Measurements from ENCODE around the gene PNPLA3. TPM values are rescaled to one million over a fixed set of nuclear protein-coding genes. Genes with fewer than 3 reads are reported as not detected.

The PNPLA3 gene
- polyA plus RNA-seq, 1 of the 3 experiments (the other 2 are of a cell fraction) = 3.2 TPM

GRCh38 chr22:43995057-43995685 lies 71.6 kb downstream of the PNPLA3 start:
- Histone ChIP-seq H3K4me1 (ENCODE audit: control insufficient read depth in 1 of 2, insufficient read depth in 2 of 2, low read depth in 1 of 2, low read length in 1 of 2) (peaks cover 0 to 6% of the 10 kb centered on the region in 2 experiments; a peak in 1 of 4 replicates), H3K4me2 (no peak overlapping the region), H3K9me3 (no peaks in the 10 kb centered on the region), H3K27ac (ENCODE audit: low read depth in 2 of 2, low read length in 1 of 2) (no peak overlapping the region), H3K27me3 (ENCODE audit: insufficient read depth) (no peaks in the 10 kb centered on the region), H3K79me2 (ENCODE audit: insufficient read depth) (no peaks in the 10 kb centered on the region), H3F3A (replicated peaks; ENCODE audit: insufficient read depth) (peaks cover 10% of the 10 kb centered on the region), H4K20me1 (ENCODE audit: insufficient read depth) (peaks cover 4% of the 10 kb centered on the region; the same call in 1 of the 2 replicates), H3K36me3 (replicated peaks in 1 of 2; ENCODE audit: control insufficient read depth in 1 of 2, insufficient read depth in 2 of 2, low read length in 1 of 2) (peaks cover 42 to 82% of the 10 kb centered on the region in 2 experiments), H3K9ac (no peak overlapping the region), H2AFZ (ENCODE audit: low read depth) (no peak overlapping the region), H3K4me3 (ENCODE audit: low read depth in 2 of 2, low read length in 1 of 2) (no peak overlapping the region), H3K9me2 (no peaks in the 10 kb centered on the region)
- WGBS (ENCODE audit: low lambda C conversion rate) = 86% methylated on average over 10 of the region's 15 CpGs
- TF ChIP-seq CHD2 (IDR thresholded peaks at IDR 0.05; ENCODE audit: low read length, partially characterized antibody) (no peak), GABPA (IDR thresholded peaks at IDR 0.05; ENCODE audit: low read depth) (no peak), YY1 (IDR thresholded peaks at IDR 0.05; ENCODE audit: low read depth) (no peak), POLR2AphosphoS5 (IDR thresholded peaks at IDR 0.05; ENCODE audit: low read depth, low read length) (no peak), RXRA (IDR thresholded peaks at IDR 0.05; ENCODE audit: borderline replicate concordance, low read depth) (no peak), EZH2phosphoT487 (IDR thresholded peaks at IDR 0.05; ENCODE audit: borderline replicate concordance, low read depth) (no peak), SMC3 (IDR thresholded peaks at IDR 0.05; ENCODE audit: low read depth, low read length) (no peak), TAF1 (IDR thresholded peaks at IDR 0.05; ENCODE audit: borderline replicate concordance, low read depth, low read length) (no peak)
- TF ChIP-seq, protein P1, sequence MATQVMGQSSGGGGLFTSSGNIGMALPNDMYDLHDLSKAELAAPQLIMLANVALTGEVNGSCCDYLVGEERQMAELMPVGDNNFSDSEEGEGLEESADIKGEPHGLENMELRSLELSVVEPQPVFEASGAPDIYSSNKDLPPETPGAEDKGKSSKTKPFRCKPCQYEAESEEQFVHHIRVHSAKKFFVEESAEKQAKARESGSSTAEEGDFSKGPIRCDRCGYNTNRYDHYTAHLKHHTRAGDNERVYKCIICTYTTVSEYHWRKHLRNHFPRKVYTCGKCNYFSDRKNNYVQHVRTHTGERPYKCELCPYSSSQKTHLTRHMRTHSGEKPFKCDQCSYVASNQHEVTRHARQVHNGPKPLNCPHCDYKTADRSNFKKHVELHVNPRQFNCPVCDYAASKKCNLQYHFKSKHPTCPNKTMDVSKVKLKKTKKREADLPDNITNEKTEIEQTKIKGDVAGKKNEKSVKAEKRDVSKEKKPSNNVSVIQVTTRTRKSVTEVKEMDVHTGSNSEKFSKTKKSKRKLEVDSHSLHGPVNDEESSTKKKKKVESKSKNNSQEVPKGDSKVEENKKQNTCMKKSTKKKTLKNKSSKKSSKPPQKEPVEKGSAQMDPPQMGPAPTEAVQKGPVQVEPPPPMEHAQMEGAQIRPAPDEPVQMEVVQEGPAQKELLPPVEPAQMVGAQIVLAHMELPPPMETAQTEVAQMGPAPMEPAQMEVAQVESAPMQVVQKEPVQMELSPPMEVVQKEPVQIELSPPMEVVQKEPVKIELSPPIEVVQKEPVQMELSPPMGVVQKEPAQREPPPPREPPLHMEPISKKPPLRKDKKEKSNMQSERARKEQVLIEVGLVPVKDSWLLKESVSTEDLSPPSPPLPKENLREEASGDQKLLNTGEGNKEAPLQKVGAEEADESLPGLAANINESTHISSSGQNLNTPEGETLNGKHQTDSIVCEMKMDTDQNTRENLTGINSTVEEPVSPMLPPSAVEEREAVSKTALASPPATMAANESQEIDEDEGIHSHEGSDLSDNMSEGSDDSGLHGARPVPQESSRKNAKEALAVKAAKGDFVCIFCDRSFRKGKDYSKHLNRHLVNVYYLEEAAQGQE (IDR thresholded peaks at IDR 0.05; ENCODE audit: low read depth, low read length) = no peak
- TF ChIP-seq, protein P2, sequence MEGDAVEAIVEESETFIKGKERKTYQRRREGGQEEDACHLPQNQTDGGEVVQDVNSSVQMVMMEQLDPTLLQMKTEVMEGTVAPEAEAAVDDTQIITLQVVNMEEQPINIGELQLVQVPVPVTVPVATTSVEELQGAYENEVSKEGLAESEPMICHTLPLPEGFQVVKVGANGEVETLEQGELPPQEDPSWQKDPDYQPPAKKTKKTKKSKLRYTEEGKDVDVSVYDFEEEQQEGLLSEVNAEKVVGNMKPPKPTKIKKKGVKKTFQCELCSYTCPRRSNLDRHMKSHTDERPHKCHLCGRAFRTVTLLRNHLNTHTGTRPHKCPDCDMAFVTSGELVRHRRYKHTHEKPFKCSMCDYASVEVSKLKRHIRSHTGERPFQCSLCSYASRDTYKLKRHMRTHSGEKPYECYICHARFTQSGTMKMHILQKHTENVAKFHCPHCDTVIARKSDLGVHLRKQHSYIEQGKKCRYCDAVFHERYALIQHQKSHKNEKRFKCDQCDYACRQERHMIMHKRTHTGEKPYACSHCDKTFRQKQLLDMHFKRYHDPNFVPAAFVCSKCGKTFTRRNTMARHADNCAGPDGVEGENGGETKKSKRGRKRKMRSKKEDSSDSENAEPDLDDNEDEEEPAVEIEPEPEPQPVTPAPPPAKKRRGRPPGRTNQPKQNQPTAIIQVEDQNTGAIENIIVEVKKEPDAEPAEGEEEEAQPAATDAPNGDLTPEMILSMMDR (IDR thresholded peaks at IDR 0.05) = no peak
- TF ChIP-seq, protein P3, sequence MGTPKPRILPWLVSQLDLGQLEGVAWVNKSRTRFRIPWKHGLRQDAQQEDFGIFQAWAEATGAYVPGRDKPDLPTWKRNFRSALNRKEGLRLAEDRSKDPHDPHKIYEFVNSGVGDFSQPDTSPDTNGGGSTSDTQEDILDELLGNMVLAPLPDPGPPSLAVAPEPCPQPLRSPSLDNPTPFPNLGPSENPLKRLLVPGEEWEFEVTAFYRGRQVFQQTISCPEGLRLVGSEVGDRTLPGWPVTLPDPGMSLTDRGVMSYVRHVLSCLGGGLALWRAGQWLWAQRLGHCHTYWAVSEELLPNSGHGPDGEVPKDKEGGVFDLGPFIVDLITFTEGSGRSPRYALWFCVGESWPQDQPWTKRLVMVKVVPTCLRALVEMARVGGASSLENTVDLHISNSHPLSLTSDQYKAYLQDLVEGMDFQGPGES (IDR thresholded peaks at IDR 0.05; ENCODE audit: low read depth, low read length) = no peak
- TF ChIP-seq, protein P4, sequence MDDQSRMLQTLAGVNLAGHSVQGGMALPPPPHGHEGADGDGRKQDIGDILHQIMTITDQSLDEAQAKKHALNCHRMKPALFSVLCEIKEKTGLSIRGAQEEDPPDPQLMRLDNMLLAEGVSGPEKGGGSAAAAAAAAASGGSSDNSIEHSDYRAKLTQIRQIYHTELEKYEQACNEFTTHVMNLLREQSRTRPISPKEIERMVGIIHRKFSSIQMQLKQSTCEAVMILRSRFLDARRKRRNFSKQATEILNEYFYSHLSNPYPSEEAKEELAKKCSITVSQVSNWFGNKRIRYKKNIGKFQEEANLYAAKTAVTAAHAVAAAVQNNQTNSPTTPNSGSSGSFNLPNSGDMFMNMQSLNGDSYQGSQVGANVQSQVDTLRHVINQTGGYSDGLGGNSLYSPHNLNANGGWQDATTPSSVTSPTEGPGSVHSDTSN (IDR thresholded peaks at IDR 0.05) = no peak
- ChIA-PET POLR2A (no interaction called here), CTCF (interaction anchor here (3.1 to 8.2 kb wide), 3 partner anchors 74 to 630 kb away, joined by 19 to 234 read pairs (median 121); no protein-coding TSS in a partner anchor)
- DNase-seq = no peak

All from SK-N-SH (cell line).